ENCODE measurements around the gene LDLRAD2. TPM values are rescaled to one million over a fixed set of nuclear protein-coding genes. Genes with fewer than 3 reads are reported as not detected.
A peak's percentile ranks its signal among the peaks of the same experiment; 100 is the strongest.

LDLRAD2 gene
- total and polyA plus RNA-seq, 9 of the 15 experiments (the other 6 are each of a cell fraction or from before 2014, with no cell fraction given): 0.45 to 0.48 TPM; not detected in 7

- TF ChIP-seq ARID3B (CRISPR knock-in tag; IDR thresholded peaks at IDR 0.05; ENCODE audit: borderline replicate concordance): 0 out of 2 replicates have a peak, but pooled peaks have one; percentile 3
- no peak for TF ChIP-seq MTF1 (CRISPR knock-in tag; IDR thresholded peaks at IDR 0.05; ENCODE audit: borderline replicate concordance)
- peak; percentile 51 for TF ChIP-seq MEIS2 (IDR thresholded peaks at IDR 0.05; ENCODE audit: partially characterized antibody)
- peak; percentile 62 for TF ChIP-seq ATF4 (CRISPR knock-in tag; IDR thresholded peaks at IDR 0.05)
- no peak for TF ChIP-seq ZNF354B (CRISPR knock-in tag; IDR thresholded peaks at IDR 0.05)
- peak in 1 of 3 experiments; percentile 66; a peak in 1 of 6 replicates for TF ChIP-seq ZBTB11 (CRISPR knock-in tag; IDR thresholded peaks at IDR 0.05)
- TF ChIP-seq RBM25 (IDR thresholded peaks at IDR 0.05; ENCODE audit: low read depth, low read length, severe bottlenecking): no peak
- no peak for TF ChIP-seq ZFP1 (CRISPR knock-in tag; IDR thresholded peaks at IDR 0.05)
- 0 out of 4 replicates have a peak, but pooled peaks of 1 of the 2 experiments have one; percentile 10 for TF ChIP-seq NONO (IDR thresholded peaks at IDR 0.05; ENCODE audit: low read depth in 2 of 2, low read length in 1 of 2)
- no peak for TF ChIP-seq HDAC8 (tag; IDR thresholded peaks at IDR 0.05)
- TF ChIP-seq U2AF1 (optimal IDR thresholded peaks at IDR 0.05; ENCODE audit: low read depth, low read length): no peak
- TF ChIP-seq ARNT (IDR thresholded peaks at IDR 0.05): peak in 1 of 2 experiments; percentile 23; a peak in 1 of 4 replicates
- TF ChIP-seq ERF (CRISPR knock-in tag; IDR thresholded peaks at IDR 0.05): peak; percentile 60; the same call in 1 of the 2 replicates
- 0 out of 2 replicates have a peak, but pooled peaks have one; percentile 65 for TF ChIP-seq SMAD3 (CRISPR knock-in tag; conservative IDR thresholded peaks at IDR 0.05)
- TF ChIP-seq YBX1 (IDR thresholded peaks at IDR 0.05): no peak
- no peak for TF ChIP-seq RBM17 (IDR thresholded peaks at IDR 0.05; ENCODE audit: borderline replicate concordance, low read depth, low read length)
- TF ChIP-seq GTF3C2 (IDR thresholded peaks at IDR 0.05; ENCODE audit: borderline replicate concordance, extremely low read depth, insufficient read length): peak; percentile 60
These were observed 28.1 kb upstream of the LDLRAD2 start (continued) for GRCh38 chr1:21783679-21784603.

All from K562 (cell line).